Ishikawa (cell line): ENCODE measurements around the gene RAB12.

ENCODE experiments used
- CEBPB ChIP-seq: IDR thresholded peaks from 2 replicates; pipeline ENCODE4 v1.6.1; 2012
- EP300 ChIP-seq: IDR thresholded peaks from 2 replicates; pipeline ENCODE4 v1.6.1; 2012; ENCODE audit warnings: borderline replicate concordance
- FOXM1 ChIP-seq: IDR thresholded peaks from 2 replicates; pipeline ENCODE4 v1.6.1; 2012; ENCODE audit warnings: low read depth, borderline replicate concordance
- RAD21 ChIP-seq: IDR thresholded peaks from 2 replicates; pipeline ENCODE4 v1.6.1; 2012; ENCODE audit warnings: low read depth
- TAF1 ChIP-seq: IDR thresholded peaks from 2 replicates; pipeline ENCODE4 v1.6.1; 2012; ENCODE audit warnings: low read depth, mild to moderate bottlenecking
- TCF12 ChIP-seq: IDR thresholded peaks from 2 replicates; pipeline ENCODE4 v1.6.1; 2012; ENCODE audit warnings: low read depth
- YY1 ChIP-seq: IDR thresholded peaks from 2 replicates; pipeline ENCODE4 v1.6.1; 2012; ENCODE audit warnings: low read depth
- ZBTB7A ChIP-seq: IDR thresholded peaks from 2 replicates; pipeline ENCODE4 v1.6.1; 2012; ENCODE audit warnings: low read depth
- TF ChIP-seq, protein P1 (sequence below): IDR thresholded peaks from 2 replicates; pipeline ENCODE4 v1.6.1; 2012

DNA sequence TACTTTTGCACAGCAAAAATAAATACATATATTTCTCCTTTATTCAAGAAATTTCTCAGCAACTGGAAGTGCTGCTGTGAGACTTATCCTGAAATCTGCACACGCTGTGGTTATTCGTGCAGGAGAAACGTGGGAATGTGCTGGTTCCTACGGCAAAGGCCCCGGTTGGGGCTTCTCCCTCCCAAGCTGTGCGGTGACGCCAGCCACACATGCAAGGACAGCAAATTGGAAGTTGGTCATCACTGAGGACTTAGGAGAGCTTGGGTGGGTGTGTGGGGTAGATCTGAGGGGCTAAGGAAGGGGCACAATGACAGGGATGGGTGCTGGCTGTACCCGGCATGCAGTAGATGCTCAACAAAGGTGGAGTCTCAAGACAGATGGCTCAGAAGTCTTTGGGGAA is 79.6 kb downstream of the RAB12 start:
- TF ChIP-seq ZBTB7A (no peak), CEBPB (no peak), YY1 (no peak), TCF12 (no peak), EP300 (no peak), TAF1 (no peak), FOXM1 (no peak), RAD21 (no peak)
- TF ChIP-seq, protein P1, sequence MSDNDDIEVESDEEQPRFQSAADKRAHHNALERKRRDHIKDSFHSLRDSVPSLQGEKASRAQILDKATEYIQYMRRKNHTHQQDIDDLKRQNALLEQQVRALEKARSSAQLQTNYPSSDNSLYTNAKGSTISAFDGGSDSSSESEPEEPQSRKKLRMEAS: no peak
